Prostate gland (tissue), 2 donors: ENCODE results near the gene FKRP. TPM values are rescaled to one million over a fixed set of nuclear protein-coding genes. Genes with fewer than 3 reads are reported as not detected.

Source experiments
- DNase-seq: peaks from one replicate; pipeline ENCODE4 v3.0.0-alpha.2; 2019; ENCODE audit warnings: low spot score
- H3K27ac ChIP-seq, 2 donors: fragments of 200-600 bp; sonication (generic); 2 replicates each; pipeline ENCODE4 v1.5.1; 2017 to 2019
- H3K27me3 ChIP-seq: fragments of 200-600 bp; sonication (generic); replicated peaks from 2 replicates; pipeline ENCODE4 v1.5.1; 2019; ENCODE audit not compliant: insufficient read depth
- H3K36me3 ChIP-seq, 2 donors: fragments of 200-600 bp; sonication (generic); 1 replicate in 1 of 2; 2 replicates in 1 of 2; pipeline versions ENCODE4 v1.5.1 to v1.8.1; 2017 to 2019
- H3K4me1 ChIP-seq: fragments of 200-600 bp; sonication (generic); replicated peaks from 2 replicates; pipeline ENCODE4 v1.5.1; 2019
- H3K4me3 ChIP-seq, 2 donors: fragments of 200-600 bp; sonication (generic); 2 replicates each; pipeline ENCODE4 v1.5.1; 2017 to 2019
- H3K9me3 ChIP-seq: fragments of 200-600 bp; sonication (generic); 2 replicates; pipeline ENCODE4 v1.5.1; 2017
- POLR2A ChIP-seq: fragments of 450-650 bp; IDR thresholded peaks from one replicate; pipeline ENCODE4 v1.6.1; 2016; ENCODE audit warnings: antibody characterized with exemption, mild to moderate bottlenecking
- POLR2AphosphoS5 ChIP-seq: sonication (generic); formaldehyde crosslinking; IDR thresholded peaks from one replicate; pipeline ENCODE4 v1.6.1; 2017; ENCODE audit warnings: antibody characterized with exemption
- WGBS: methylation state at CpG from one replicate; pipeline ENCODE4 v1.1.5; 2018; 5-methylcytosine and 5-hydroxymethylcytosine counted together
- intact Hi-C: fragments of 100-400 bp; cut with DNase I; formaldehyde crosslinking; loops from one replicate; pipeline ENCODE4 v1.14.2; 2022
- total RNA-seq, 2 donors: library from RNA; depleted of rRNA; stranded (reverse); fragments of >200 nt; gene quantifications; one replicate each; pipeline ENCODE4 v1.1.0, GENCODE V29; 2016
- TF ChIP-seq, protein P1 (sequence below), 4 experiments: fragments of 200-600 bp in 2 of 4; fragments of 450-650 bp in 2 of 4; sonication (generic) in 2 of 4; IDR thresholded peaks; 1 replicate in 3 of 4; 2 replicates in 1 of 4; pipeline ENCODE4 v1.5.1; 2016 to 2019; ENCODE audit warnings: antibody characterized with exemption in 4 of 4, mild to moderate bottlenecking in 2 of 4, moderate library complexity in 2 of 4

The FKRP gene
- total RNA-seq, 2 donors from 2014 or later, result 15.2 to 32.0 TPM

DNA sequence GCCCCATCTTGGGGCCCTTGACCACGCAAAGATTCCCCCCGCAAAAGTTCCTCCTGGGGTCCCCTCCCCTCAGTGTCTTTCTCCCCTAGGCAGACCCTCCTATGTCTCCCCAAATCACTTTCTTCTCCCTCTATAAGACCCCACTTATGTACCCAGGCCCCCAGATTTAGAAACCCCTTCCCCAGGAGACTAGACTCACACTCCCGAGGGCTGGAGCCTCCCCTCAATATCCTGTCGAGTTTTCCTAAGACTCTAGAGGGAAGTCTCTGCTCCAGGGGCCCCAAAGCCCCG is 41.1 kb downstream of the FKRP start:
- peak overlapping the region; percentile 89 to 92 for H3K27ac ChIP-seq
- H3K9me3 ChIP-seq, result no peaks in the 10 kb centered on the region
- 10% methylated on average over 5 of the region's 5 CpGs for WGBS
- H3K4me3 ChIP-seq, result peak overlapping the region; percentile 76 to 93
- intact Hi-C loops, result loop anchor here (2.0 to 5.0 kb wide), 2 partner anchors 30 to 45 kb away; no protein-coding TSS in a partner anchor
- DNase-seq, result no peak
- peaks cover 13% of the 10 kb centered on the region for H3K4me1 ChIP-seq
- no peaks in the 10 kb centered on the region for H3K36me3 ChIP-seq
- no peaks in the 10 kb centered on the region for H3K27me3 ChIP-seq
- no peak for TF ChIP-seq POLR2A
- TF ChIP-seq POLR2AphosphoS5, result no peak
- TF ChIP-seq, protein P1, sequence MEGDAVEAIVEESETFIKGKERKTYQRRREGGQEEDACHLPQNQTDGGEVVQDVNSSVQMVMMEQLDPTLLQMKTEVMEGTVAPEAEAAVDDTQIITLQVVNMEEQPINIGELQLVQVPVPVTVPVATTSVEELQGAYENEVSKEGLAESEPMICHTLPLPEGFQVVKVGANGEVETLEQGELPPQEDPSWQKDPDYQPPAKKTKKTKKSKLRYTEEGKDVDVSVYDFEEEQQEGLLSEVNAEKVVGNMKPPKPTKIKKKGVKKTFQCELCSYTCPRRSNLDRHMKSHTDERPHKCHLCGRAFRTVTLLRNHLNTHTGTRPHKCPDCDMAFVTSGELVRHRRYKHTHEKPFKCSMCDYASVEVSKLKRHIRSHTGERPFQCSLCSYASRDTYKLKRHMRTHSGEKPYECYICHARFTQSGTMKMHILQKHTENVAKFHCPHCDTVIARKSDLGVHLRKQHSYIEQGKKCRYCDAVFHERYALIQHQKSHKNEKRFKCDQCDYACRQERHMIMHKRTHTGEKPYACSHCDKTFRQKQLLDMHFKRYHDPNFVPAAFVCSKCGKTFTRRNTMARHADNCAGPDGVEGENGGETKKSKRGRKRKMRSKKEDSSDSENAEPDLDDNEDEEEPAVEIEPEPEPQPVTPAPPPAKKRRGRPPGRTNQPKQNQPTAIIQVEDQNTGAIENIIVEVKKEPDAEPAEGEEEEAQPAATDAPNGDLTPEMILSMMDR (IDR thresholded peaks at IDR 0.05), result no peak

DNA sequence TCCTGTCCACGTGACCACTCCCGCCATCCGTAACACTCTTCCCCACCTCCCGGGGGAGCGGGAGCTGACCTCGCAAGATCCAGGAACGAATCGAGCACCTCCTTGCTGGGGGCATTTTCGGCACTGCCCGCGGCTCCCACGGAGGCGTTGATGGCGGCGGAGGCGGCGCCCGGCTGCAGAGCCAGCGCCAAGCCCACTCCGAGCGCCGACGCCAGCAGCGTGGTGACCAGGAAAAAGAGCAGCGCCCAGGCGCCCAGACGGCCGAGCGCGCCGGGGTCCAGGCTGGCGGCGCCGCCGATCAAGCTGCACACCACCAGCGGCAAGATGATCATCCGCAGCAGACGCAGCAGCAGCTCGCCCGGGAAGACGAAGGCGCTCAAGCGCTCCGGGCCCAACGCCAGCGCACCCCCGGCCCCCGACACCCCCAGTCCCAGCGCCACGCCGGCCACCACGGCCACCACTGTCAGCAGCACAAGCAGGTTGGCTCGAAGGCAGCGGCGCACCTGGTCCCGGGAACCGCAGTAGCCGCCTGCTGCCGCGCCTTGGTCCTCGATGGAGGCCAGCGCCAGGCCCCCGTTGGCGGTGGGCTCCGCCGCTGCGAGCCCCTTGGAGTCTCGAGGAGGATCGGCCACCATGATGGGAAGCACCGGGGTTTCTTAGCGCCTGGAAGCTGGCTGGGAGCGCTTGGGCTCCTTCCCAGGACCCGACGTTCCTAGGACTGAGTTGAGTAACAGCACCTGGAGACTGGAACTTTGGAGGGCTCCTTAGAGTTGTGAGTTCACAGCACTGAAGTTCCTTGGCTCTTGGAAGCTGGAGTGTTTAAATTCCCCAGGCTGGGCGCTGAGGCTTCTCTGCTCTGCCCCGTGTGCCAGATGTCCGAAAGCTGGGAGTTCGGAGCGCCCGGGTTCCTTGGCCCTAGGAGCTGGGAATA is 41.7 kb downstream of the FKRP start:
- Histone ChIP-seq H3K9me3 (no peaks in the 10 kb centered on the region), H3K4me1 (peaks cover 13% of the 10 kb centered on the region), H3K36me3 (no peaks in the 10 kb centered on the region), H3K4me3 (peak overlapping the region; percentile 76 to 93), H3K27ac (peak overlapping the region; percentile 89 to 92), H3K27me3 (no peaks in the 10 kb centered on the region)
- no peak for TF ChIP-seq POLR2A
- TF ChIP-seq, protein P1 (IDR thresholded peaks at IDR 0.05), result peak in 2 of 4 experiments; percentile 5 to 9
- peak; percentile 47 for TF ChIP-seq POLR2AphosphoS5
- WGBS, result under 1% methylated on average over 69 of the region's 80 CpGs
- intact Hi-C loops, result loop anchor here (2.0 to 5.0 kb wide), 2 partner anchors 31 to 45 kb away; no protein-coding TSS in a partner anchor
- DNase-seq, result no peak

DNA sequence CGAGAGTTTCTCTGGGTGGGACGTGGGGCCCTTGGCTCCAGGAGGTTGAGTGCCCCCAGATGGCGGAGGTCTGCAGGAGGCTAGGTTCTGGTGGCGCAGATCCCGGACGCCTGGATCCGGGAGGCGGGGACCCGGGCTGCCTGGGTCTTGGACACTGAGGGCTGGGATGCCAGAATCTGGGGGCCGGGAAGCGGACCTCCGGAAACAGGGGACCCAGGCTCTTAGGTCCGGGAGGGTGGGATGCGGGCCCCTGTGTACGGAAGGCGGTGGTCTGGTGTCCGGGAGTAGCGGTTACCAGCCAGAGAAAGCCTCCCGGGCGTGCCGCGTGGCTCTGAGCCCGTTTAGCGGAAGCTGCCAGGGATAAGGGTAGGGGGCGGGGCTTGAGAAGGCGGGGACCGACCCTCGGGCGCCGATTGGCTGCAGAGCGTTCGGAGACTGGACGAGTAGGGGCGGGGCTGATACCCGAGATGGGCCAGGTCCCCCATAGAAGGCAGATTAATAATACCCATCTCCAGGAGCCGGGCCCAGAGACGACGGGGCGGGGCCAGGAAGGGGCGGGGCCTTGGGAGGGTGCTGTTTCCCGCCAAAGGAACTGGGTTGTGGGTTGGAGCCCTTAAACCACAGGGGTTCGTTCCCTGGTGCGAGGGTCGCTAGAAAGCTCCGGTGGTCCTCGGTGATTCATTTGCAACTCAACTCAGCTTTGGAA is 42.6 kb downstream of the FKRP start, which contains the start of gene SLC1A5:
TSS of gene SLC1A5 (minus strand) at position 333 of the 706 bp plus-strand sequence. CDS start 629 bp downstream, outside the sequence.
- intact Hi-C loops, result loop anchor here (5.0 kb wide), 1 partner anchor 46 kb away; no protein-coding TSS in a partner anchor
- no peaks in the 10 kb centered on the region for H3K9me3 ChIP-seq
- under 1% methylated on average over 39 of the region's 46 CpGs for WGBS

DNA sequence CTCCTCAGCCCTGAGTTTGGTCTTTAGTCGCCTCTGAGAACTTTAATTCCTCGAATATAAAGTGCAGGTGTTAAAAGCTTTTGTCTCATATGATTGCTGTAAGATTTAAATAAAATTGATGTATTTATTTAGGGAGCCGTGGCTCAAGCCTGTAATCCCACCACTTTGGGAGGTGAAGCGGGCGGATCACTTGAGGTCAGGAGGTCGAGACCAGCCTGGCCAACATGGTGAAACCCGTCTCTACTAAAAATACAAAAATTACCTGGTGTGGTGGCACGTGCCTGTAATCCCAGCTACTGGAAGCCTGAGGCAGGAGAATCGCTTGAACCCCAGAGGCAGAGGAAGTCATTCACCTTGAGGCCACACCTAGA is 43.1 kb downstream of the FKRP start:
- peaks cover 10% of the 10 kb centered on the region for H3K4me1 ChIP-seq

More for the DNA sequence above, 42.6 kb downstream of the FKRP start, which contains the start of gene SLC1A5:
- H3K4me1 ChIP-seq, result peaks cover 10% of the 10 kb centered on the region
- TF ChIP-seq POLR2A (peak; percentile 97), POLR2AphosphoS5 (peak; percentile 99)
- TF ChIP-seq, protein P1 (IDR thresholded peaks at IDR 0.05), result no peak
- H3K27me3 ChIP-seq, result no peaks in the 10 kb centered on the region
- no peaks in the 10 kb centered on the region for H3K36me3 ChIP-seq
- H3K27ac ChIP-seq, result peak within 1 kb of the TSS; percentile 89 to 92
- DNase-seq, result peak; percentile 98
- H3K4me3 ChIP-seq, result peak within 1 kb of the TSS; percentile 76 to 93

More for the DNA sequence above, 43.1 kb downstream of the FKRP start:
- WGBS, result 61% methylated on average over 9 of the region's 9 CpGs
- intact Hi-C loops, result loop anchor here (5.0 kb wide), 1 partner anchor 47 kb away; no protein-coding TSS in a partner anchor
- H3K36me3 ChIP-seq, result no peaks in the 10 kb centered on the region
- TF ChIP-seq, protein P1 (IDR thresholded peaks at IDR 0.05), result no peak
- TF ChIP-seq POLR2AphosphoS5 (no peak), POLR2A (no peak)
- no peak overlapping the region for H3K27ac ChIP-seq
- no peaks in the 10 kb centered on the region for H3K9me3 ChIP-seq
- no peak overlapping the region for H3K4me3 ChIP-seq
- no peaks in the 10 kb centered on the region for H3K27me3 ChIP-seq
- DNase-seq, result no peak
